Epithelial cell of prostate (primary cell): ENCODE data around the gene PHACTR1.

Experiments used
- DNase-seq: peaks from one replicate; pipeline ENCODE4 v3.0.0-alpha.2; 2011; ENCODE audit warnings: low read depth, low spot score
- H3K27ac ChIP-seq: fragments of 450-650 bp; 2 replicates; pipeline ENCODE4 v1.5.1; 2017; ENCODE audit warnings: mild to moderate bottlenecking

PHACTR1 gene

DNA sequence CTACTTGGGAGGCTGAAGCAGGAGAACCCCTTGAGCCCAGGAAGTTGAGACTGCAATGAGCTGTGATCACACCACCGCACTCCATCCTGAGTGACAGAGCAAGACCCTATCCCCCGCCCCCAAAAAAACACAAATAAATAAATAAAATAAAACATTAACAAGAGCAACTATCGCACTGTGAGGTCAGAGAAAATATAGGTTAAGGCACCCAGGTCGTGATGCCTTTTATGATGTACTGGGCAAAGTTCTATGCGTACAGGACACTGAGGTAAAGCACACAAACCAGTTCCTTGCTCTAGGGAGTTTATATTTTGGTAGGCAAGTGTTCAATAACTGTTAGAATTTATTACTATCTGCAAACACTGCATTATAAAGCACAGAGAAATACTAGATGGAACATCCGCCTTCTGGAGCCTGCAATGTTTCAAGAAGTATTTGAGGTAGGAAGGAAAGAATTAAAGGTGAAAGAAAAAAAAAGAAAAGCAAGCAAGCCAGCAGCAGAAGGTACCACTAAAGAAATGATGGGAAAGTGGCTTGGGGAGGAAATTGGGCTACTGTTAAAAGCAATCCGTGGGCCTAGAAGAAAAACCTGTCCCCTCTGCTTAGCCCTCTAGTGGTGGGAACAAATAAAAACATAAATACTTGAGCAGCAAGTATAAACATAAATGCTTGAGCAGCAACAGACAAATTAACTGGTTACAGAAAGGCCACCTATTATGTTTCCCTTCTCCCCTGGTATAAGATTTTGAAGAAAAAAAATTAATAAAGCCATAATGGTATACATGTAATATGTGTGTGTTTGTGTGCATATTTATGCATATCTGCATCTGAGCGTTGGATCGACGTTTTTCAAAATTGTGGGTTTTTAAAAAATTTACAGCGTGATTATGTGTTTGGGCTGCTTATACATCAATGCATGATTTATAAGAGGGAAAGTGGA is 128.0 kb downstream of the PHACTR1 start:
- H3K27ac ChIP-seq: no peak overlapping the region
- no peak for DNase-seq

DNA sequence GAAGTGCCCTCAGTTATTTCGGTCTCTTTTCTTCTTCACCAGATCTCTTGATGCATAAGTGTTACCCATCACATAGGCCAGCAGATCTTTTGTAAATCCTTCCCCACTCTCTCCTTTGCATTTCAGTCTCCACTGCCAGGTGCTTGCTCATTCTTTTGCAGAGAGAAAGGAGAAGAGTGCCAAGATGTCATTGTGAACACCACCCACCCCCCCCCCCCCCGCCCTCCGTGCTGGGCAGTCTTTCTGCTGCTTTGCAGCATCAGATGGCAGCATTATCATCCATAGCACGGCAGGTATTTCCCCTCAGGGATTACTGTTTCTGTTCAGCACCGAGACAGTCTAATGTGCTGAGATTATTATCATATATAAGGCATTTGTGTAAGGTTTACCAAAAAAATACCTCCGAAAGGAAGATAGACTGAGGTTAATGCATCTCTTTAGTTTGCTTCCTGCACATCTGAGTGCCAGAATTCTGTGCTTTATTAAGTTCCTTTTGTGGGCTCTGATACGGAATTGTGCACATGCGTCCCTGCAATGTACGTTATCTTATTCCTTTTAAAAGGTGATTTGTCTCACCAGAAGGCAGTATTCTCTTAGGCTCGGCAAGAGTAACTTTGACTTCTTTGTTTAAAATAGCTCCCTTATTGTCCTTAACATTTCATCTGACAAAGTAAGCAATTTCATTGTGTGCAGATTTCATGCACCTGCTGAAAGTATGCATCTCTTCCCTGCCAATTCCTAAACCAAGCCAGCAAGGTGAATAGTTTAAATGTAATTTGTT is 128.8 kb downstream of the PHACTR1 start:
- DNase-seq: no peak
- no peak overlapping the region for H3K27ac ChIP-seq

GRCh38 chr6:12848964-12849808 is 132.6 kb downstream of the PHACTR1 start:
- DNase-seq: no peak
- no peak overlapping the region for H3K27ac ChIP-seq

DNA sequence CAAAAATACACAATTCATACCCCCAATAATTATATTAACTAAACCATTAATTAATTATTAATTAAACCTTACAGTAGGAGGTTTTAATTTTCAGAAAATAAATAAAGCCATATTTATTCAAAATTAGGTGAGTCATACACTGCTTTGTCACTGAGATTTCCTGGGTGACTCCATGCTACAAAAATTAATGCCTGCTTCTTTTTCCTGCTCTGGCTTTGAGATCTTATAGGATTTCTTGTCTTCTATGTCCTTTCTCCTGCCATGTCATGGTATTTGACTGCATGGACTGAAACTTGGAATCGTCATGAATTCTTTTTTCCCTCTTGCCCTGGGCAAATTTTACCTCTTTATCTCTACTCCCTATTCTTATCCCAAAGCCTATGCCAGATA is 133.2 kb downstream of the PHACTR1 start:
- no peak overlapping the region for H3K27ac ChIP-seq
- no peak for DNase-seq

GRCh38 chr6:12851123-12851695 is 134.6 kb downstream of the PHACTR1 start:
- no peak for DNase-seq
- no peak overlapping the region for H3K27ac ChIP-seq

DNA sequence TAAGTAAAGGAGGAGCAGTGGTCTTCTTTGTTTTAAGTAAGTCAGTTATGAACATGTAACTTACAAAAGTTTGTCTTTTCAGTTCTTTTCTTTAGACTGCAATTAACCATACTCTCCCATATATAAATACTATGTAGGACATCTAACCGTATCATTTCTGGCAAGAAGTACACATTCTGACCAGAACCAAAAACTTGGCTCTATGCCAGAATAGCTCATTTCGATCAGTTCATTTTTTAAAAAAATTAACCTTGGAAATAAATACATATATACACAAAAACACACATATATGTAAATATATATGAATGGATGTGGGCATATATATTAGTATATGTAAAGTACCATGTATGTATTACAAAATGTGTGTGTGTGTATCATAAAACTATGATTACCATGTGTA is 145.0 kb downstream of the PHACTR1 start:
- DNase-seq: no peak
- no peak overlapping the region for H3K27ac ChIP-seq

GRCh38 chr6:12865117-12865516 is 148.6 kb downstream of the PHACTR1 start:
- no peak overlapping the region for H3K27ac ChIP-seq
- DNase-seq: no peak

- no peak overlapping the region for H3K27ac ChIP-seq
- DNase-seq: no peak
These were observed 149.2 kb downstream of the PHACTR1 start for GRCh38 chr6:12865671-12866181.

GRCh38 chr6:12866422-12867029 is 150.0 kb downstream of the PHACTR1 start:
- no peak for DNase-seq
- no peak overlapping the region for H3K27ac ChIP-seq

DNA sequence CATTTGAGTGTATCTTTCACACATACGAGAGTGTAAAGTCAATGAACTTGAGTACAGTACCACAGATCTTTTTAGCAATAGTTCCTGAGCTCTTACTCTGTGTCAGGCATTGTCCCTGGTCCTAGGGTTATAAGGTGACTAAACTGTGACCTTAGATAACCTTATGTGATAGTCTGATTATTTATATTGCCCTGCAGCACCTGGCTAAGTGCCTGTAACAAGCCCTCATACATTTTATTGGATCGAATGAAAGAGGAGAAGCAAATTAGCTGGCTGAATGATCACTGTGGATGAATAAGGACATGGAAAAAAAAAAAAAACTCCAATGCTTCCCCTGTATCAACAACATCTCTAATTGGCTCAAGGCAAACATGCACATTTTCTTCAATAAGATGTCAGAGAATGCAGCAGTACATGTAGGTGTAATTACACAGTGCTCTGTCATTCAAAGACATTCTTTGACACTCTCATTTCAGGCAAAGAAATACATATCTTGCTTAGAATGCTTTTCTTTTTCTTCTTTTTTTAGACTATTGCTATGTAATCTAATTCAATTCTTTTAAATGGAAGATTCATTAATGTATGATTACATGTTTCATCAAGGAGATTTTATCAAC is 153.4 kb downstream of the PHACTR1 start:
- H3K27ac ChIP-seq: no peak overlapping the region
- no peak for DNase-seq

DNA sequence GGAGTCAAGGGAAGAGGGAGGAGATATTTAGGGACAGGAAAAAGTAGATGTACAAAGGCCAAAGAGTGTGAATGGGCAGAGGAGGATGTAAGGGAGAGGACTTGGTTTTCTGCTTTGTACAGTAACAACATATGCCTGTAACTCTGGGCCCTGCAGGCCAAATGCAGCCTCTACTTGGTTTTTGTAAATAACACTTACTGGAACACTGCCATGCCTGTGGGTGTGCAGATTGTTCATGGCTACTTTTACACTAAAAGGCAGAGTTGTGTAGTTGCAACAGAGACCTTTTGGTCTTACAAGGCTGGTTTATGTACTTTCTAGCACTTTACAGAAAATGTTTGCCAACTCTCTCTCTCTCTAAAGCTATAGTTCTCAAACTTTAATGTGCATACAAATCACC is 157.1 kb downstream of the PHACTR1 start:
- H3K27ac ChIP-seq: no peak overlapping the region
- no peak for DNase-seq

- DNase-seq: no peak
These were observed 158.5 kb downstream of the PHACTR1 start for GRCh38 chr6:12875051-12875450.

GRCh38 chr6:12878741-12879140 is 162.2 kb downstream of the PHACTR1 start:
- no peak for DNase-seq
- no peak overlapping the region for H3K27ac ChIP-seq

More at GRCh38 chr6:12875051-12875450, 158.5 kb downstream of the PHACTR1 start:
- H3K27ac ChIP-seq: no peak overlapping the region

DNA sequence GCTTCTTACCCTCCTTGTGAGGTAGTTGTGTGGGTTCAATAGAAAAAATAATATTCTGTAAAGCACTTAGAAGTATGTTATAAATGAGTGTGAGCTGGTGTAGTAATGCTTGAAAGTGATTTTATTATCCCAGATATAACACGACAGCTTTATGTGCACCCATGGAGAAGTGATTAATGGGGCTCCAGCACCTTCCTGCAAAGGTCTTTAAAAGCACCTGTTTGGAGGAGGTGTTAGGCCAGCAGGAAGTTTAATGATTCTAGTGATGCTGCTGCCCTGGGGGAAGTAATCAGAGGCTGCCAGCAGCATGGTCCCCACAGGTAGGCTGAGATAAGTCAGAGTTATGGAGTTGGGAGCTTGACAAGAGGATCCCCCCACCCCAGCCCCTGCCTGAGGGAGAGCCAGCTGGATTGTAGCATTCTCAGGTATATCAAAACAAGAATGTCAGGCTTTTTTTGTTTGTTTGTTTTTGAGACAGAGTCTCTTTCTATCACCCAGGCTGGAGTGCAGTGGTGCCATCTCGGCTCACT is 166.3 kb downstream of the PHACTR1 start:
- H3K27ac ChIP-seq: no peak overlapping the region
- no peak for DNase-seq

DNA sequence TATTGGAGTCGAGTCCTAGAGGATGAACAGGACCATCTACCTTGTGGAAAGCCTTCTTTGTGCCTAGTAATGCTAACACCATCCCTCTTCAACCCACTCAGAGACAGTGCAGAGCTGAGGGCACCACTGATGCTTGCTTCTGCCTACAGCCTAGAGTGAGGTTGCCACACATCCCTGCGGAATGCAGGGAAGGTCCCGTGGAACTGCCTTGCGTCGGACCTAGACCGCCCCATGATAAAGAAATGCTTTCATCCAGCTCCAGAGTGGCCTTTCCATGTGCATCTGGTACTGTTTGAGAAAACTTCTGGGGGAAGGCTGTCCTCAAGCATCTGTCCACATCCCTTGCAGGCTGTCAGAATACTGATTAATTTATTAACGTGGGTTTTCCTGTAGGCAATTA is 168.4 kb downstream of the PHACTR1 start:
- DNase-seq: no peak

DNA sequence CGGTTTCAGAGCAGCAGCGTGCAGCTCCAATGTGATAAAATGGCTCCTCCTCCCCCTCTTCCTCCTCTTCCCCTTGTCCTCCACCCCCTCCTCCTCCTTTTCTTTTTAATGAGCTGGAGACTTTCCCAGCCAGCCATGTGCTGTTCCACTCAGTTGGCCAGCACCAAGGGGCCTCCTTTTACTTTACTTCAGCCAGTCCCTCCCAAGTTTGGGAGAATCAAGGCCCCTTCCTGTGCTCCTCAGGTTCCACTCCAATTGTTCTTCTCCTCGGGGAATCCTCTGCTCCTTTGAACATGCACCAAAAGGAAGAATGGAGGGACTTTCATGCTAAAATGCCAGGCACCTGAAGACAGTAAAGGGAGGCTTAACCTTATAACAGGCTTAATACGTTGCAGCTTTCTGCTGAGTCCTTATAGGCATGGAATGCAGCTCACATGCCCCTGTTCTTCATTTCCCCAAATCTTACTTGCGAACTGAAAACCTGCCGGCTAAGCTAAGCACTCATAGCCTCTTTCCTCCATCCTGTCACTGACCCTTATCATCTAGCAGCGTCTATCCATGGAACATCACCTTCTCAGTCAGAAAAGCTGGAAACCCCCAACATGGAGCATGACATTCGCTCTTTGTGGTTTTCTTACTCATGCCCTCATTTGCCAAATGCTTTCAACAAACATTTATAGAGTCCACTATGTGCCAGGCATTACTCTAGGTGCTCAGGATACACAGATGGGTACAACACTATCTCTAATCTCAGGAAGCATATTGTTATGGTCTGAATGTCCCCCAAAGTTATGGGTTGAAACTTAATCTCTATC is 170.6 kb downstream of the PHACTR1 start:
- DNase-seq: no peak
- H3K27ac ChIP-seq: no peak overlapping the region

More for the DNA sequence above, 168.4 kb downstream of the PHACTR1 start:
- H3K27ac ChIP-seq: no peak overlapping the region

DNA sequence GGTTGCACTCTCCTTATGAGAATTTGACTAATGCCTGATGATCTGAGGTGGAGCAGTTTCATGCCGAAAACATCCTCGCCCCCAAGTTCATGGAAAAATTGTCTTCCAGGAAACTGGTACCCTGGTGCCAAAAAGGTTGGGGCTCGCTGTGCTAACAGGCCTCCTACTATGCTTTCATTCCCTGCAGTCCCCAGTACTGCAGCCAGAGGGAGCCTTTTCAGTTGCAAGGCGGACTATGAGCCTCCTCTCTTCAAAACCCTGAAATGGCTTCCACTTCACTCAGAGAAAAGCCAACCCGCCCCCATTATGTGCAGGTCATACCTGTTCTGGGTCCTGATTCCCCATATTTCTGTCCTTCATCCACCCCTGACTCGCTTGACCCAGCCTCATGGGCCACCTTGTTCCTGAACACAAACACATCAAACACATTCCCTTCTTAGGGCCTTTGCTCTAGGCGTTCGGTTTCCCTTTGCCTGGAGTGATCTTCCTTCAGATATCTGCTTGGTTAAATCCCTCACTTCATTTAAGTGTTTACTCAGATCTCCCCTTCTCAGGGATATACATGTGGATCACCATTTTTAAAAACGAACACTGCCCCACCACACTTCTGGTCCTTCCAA is 173.7 kb downstream of the PHACTR1 start:
- H3K27ac ChIP-seq: no peak overlapping the region
- DNase-seq: no peak

DNA sequence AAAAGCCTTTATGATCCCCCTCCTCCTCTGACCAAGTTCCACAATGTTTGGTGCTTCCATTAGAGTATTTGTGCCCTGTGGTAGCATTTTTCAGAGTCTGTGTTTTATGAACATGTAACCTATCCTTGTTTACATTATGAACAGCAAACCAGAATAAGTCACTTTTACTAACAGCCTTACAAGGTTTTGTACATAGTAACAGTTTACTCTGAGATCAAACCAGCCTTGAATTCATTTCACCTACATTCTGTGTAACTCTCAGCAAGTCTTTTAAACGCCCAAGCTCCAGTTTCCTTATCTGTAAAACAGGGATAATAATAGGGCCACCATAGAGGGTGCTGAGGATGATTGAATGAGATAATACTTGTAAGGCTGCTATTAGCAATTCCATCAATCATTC is 175.0 kb downstream of the PHACTR1 start:
- H3K27ac ChIP-seq: no peak overlapping the region
- DNase-seq: no peak
